PC-9 (cell line): Measurements from ENCODE around the gene HSPB8.

Experiments used
- CTCF ChIP-seq: fragments of 200-600 bp; sonication (generic); conservative IDR thresholded peaks from 2 replicates; pipeline ENCODE4 v1.6.1; 2017; ENCODE audit warnings: mixed run types, antibody characterized with exemption, mild to moderate bottlenecking, moderate library complexity
- EZH2 ChIP-seq: fragments of 200-600 bp; sonication (generic); IDR thresholded peaks from 2 replicates; pipeline ENCODE4 v1.8.0; 2017; ENCODE audit warnings: antibody characterized with exemption, low read depth

- no peak for TF ChIP-seq CTCF
- no peak for TF ChIP-seq EZH2
These were observed 6.9 kb upstream of the HSPB8 start for GRCh38 chr12:119171691-119172425.
